HL-60 (cell line): Measurements from ENCODE around the gene ADGRA1.

ENCODE experiments used
- GABPA ChIP-seq: IDR thresholded peaks from 2 replicates; pipeline ENCODE4 v1.6.1; 2012; ENCODE audit warnings: low read depth
- POLR2AphosphoS5 ChIP-seq: IDR thresholded peaks from 2 replicates; pipeline ENCODE4 v1.6.1; 2012; ENCODE audit warnings: low read depth
- SPI1 ChIP-seq: IDR thresholded peaks from 2 replicates; pipeline ENCODE4 v1.6.1; 2012; ENCODE audit warnings: low read depth, mild to moderate bottlenecking, borderline replicate concordance
- TF ChIP-seq, protein P1 (sequence below): IDR thresholded peaks from one replicate; pipeline ENCODE4 v1.5.1; 2011; ENCODE audit warnings: low read length, control low read depth, inconsistent platforms; ENCODE audit not compliant: insufficient read depth
- TF ChIP-seq, protein P2 (sequence below): IDR thresholded peaks from 2 replicates; pipeline ENCODE4 v1.6.1; 2012; ENCODE audit warnings: low read depth; ENCODE audit not compliant: insufficient replicate concordance

DNA sequence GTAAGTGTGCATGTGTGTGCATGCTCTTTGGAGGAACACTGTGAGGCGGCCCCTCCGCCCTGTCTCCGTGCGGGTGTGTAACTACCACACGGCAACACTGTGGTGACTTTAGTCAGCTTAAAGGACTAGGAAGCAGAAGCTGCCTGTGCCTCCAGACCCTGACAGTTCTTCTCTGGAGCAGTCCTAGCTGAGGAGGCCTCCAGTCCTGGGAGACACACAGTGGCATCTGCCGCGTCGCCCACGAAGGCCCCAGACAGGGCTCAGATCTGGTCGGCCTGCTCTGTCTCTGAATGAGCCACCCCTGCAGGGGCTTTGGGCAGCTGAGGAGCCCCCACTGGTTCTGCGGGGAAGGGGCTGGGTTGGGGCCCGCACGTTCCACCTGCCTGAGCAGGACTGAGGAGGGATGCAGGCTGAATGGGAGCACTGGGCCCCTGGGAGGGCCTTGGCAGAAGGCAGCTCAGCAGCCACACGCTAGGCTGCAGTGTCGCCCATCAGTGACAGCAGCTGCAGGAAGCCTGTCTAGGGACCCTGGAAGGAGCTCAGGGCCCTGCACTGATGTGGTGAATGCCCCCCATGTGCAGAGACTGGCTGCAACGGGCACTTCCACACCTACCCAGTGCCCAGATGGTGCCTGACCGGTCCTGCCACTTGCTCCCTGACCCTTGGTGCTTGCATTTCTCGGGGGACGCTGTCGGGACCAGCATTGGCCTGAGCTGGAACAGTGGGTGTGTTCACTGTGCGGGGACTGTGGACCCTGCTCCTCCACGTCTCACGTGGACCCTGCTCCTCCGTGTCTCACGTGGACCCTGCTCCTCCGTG is 45.0 kb downstream of the ADGRA1 start:
- TF ChIP-seq, protein P1, sequence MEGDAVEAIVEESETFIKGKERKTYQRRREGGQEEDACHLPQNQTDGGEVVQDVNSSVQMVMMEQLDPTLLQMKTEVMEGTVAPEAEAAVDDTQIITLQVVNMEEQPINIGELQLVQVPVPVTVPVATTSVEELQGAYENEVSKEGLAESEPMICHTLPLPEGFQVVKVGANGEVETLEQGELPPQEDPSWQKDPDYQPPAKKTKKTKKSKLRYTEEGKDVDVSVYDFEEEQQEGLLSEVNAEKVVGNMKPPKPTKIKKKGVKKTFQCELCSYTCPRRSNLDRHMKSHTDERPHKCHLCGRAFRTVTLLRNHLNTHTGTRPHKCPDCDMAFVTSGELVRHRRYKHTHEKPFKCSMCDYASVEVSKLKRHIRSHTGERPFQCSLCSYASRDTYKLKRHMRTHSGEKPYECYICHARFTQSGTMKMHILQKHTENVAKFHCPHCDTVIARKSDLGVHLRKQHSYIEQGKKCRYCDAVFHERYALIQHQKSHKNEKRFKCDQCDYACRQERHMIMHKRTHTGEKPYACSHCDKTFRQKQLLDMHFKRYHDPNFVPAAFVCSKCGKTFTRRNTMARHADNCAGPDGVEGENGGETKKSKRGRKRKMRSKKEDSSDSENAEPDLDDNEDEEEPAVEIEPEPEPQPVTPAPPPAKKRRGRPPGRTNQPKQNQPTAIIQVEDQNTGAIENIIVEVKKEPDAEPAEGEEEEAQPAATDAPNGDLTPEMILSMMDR = no peak
- no peak for TF ChIP-seq POLR2AphosphoS5
- TF ChIP-seq, protein P2, sequence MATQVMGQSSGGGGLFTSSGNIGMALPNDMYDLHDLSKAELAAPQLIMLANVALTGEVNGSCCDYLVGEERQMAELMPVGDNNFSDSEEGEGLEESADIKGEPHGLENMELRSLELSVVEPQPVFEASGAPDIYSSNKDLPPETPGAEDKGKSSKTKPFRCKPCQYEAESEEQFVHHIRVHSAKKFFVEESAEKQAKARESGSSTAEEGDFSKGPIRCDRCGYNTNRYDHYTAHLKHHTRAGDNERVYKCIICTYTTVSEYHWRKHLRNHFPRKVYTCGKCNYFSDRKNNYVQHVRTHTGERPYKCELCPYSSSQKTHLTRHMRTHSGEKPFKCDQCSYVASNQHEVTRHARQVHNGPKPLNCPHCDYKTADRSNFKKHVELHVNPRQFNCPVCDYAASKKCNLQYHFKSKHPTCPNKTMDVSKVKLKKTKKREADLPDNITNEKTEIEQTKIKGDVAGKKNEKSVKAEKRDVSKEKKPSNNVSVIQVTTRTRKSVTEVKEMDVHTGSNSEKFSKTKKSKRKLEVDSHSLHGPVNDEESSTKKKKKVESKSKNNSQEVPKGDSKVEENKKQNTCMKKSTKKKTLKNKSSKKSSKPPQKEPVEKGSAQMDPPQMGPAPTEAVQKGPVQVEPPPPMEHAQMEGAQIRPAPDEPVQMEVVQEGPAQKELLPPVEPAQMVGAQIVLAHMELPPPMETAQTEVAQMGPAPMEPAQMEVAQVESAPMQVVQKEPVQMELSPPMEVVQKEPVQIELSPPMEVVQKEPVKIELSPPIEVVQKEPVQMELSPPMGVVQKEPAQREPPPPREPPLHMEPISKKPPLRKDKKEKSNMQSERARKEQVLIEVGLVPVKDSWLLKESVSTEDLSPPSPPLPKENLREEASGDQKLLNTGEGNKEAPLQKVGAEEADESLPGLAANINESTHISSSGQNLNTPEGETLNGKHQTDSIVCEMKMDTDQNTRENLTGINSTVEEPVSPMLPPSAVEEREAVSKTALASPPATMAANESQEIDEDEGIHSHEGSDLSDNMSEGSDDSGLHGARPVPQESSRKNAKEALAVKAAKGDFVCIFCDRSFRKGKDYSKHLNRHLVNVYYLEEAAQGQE = no peak
- TF ChIP-seq GABPA = no peak
- no peak for TF ChIP-seq SPI1
